OCI-LY3 (cell line): ENCODE results near the gene NAV2.

Source experiments
- EZH2phosphoT487 ChIP-seq: fragments of 200-600 bp; shearing (Covaris generic); IDR thresholded peaks from 2 replicates; pipeline ENCODE4 v1.6.1; 2018; ENCODE audit warnings: antibody characterized with exemption, mixed run types, low read depth
- TF ChIP-seq, protein P1 (sequence below): fragments of 200-600, 300-600 bp; sonication (generic); IDR thresholded peaks from 2 replicates; pipeline ENCODE4 v1.5.1; 2014; ENCODE audit warnings: antibody characterized with exemption, low read length, low read depth

DNA sequence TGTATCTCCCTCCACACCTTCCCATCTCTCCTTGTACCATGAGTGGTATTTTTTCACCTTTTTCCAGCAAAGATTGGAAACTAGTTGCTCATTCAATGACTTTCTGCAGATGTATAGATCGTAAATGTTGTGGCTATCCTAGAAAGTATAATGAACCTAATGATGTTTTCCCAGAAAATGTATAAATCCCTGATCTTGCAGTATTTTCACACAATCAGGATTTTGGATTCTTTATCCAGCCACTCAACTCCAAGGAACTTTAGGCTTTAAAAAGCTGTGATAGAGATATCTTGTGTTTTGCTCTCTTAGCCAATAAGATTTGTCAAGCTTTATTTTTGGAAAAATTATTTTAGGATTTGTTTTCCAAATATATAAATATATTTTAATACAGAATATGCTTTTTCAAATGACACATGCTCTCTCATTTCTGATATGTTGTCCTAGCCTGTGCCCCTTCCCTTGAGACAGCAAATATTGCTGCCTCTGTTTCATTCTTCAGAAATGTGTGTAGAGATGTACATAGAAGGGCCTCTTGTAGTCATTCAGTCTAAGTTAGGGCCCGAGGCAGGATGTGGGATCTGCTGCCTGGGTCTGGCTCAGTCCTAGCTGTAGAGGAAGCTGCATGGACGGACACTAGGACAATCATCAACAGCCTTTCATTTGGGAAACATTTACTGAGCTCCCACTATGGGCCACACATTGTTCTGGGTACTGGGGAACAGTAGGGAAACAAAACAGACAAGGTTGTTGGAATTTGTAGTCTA is 62.4 kb downstream of the NAV2 start:
- TF ChIP-seq, protein P1, sequence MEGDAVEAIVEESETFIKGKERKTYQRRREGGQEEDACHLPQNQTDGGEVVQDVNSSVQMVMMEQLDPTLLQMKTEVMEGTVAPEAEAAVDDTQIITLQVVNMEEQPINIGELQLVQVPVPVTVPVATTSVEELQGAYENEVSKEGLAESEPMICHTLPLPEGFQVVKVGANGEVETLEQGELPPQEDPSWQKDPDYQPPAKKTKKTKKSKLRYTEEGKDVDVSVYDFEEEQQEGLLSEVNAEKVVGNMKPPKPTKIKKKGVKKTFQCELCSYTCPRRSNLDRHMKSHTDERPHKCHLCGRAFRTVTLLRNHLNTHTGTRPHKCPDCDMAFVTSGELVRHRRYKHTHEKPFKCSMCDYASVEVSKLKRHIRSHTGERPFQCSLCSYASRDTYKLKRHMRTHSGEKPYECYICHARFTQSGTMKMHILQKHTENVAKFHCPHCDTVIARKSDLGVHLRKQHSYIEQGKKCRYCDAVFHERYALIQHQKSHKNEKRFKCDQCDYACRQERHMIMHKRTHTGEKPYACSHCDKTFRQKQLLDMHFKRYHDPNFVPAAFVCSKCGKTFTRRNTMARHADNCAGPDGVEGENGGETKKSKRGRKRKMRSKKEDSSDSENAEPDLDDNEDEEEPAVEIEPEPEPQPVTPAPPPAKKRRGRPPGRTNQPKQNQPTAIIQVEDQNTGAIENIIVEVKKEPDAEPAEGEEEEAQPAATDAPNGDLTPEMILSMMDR, result no peak
- TF ChIP-seq EZH2phosphoT487, result no peak
